K562 (cell line): ENCODE data around the gene C19orf44. TPM values are rescaled to one million over a fixed set of nuclear protein-coding genes. Genes with fewer than 3 reads are reported as not detected.

ENCODE experiments used
- ATAC-seq: fragments of 200-7000 bp; cut with Tn5 transposase; 3 replicates; pipeline ENCODE4 v1.9.1; 2020; ENCODE audit warnings: moderate library complexity
- BruUV-seq: library from RNA; stranded (reverse); fragments of 400-500 nt; replicated peaks from 2 replicates; lab custom pipeline; 2021; lab: Mats Ljungman, UMichigan
- CTCF ChIA-PET: fragments of 300-600 bp; formaldehyde crosslinking; extraction: SDS; loops from one replicate; lab custom pipeline; 2021; ENCODE audit warnings: low intra/inter-chr PET ratio; lab: Yijun Ruan, JAX
- POLR2A ChIA-PET: fragments of 300-600, 350-650 bp; sonication (Branson Sonifier 250); formaldehyde crosslinking; extraction: SDS; loops from one replicate; lab custom pipeline; 2021; ENCODE audit warnings: antibody characterized with exemption, inconsistent platforms; lab: Yijun Ruan, JAX
- DNase-seq, 4 experiments: peaks; one replicate each; pipeline versions ENCODE4 v3.0.0 to v3.0.0-alpha.2; 2011 to 2018; ENCODE audit warnings: low spot score in 3 of 4, mixed read lengths in 3 of 4; ENCODE audit errors: extremely low read depth in 1 of 4
- FAIRE-seq: peaks from 2 replicates; lab custom pipeline; 2011; peaks lifted over from hg19 to GRCh38; lab: Jason Lieb, UNC
- H2AFZ ChIP-seq: 2 replicates; pipeline ENCODE4 v1.6.0; 2011; ENCODE audit warnings: low read depth, low read length, control low read depth, inconsistent platforms
- H3K27ac ChIP-seq: fragments of 200-600 bp; 3 replicates; pipeline ENCODE4 v1.8.0; 2011; ENCODE audit warnings: low read depth, mild to moderate bottlenecking, control low read depth, inconsistent platforms, low read length, moderate library complexity, mixed read lengths; ENCODE audit errors: extremely low read depth
- H3K27me3 ChIP-seq, 2 experiments: fragments of 300-600 bp in 1 of 2; 2 replicates in 1 of 2; 3 replicates in 1 of 2; pipeline versions ENCODE4 v1.6.0 to v1.8.0; 2011; ENCODE audit warnings: inconsistent platforms in 2 of 2, low read length in 2 of 2, mild to moderate bottlenecking in 1 of 2, mixed read lengths in 1 of 2, moderate library complexity in 1 of 2; ENCODE audit not compliant: control insufficient read depth in 2 of 2, insufficient read depth in 2 of 2
- H3K36me3 ChIP-seq: fragments of 300-600 bp; 3 replicates; pipeline ENCODE4 v1.8.0; 2011; ENCODE audit warnings: mild to moderate bottlenecking, low read length, inconsistent platforms; ENCODE audit not compliant: control insufficient read depth, insufficient read depth
- H3K4me1 ChIP-seq, 2 experiments: fragments of 200-600 bp in 1 of 2; replicated peaks in 1 of 2; 2 replicates in 1 of 2; 3 replicates in 1 of 2; pipeline versions ENCODE4 v1.5.1 to v1.8.0; 2011; ENCODE audit warnings: inconsistent platforms in 2 of 2, low read length in 2 of 2, mild to moderate bottlenecking in 1 of 2, mixed read lengths in 1 of 2, moderate library complexity in 1 of 2; ENCODE audit not compliant: control insufficient read depth in 2 of 2, insufficient read depth in 2 of 2
- H3K4me2 ChIP-seq: 2 replicates; pipeline ENCODE4 v1.6.1; 2011; ENCODE audit warnings: low read length, control low read depth, inconsistent platforms, mixed read lengths; ENCODE audit not compliant: insufficient read depth
- H3K4me3 ChIP-seq: fragments of 200-600 bp; sonication (generic), shearing (Covaris generic); 2 replicates; pipeline ENCODE4 v1.5.1; 2016; ENCODE audit warnings: control low read depth, inconsistent platforms
- H3K79me2 ChIP-seq: fragments of 200-600 bp; 3 replicates; pipeline ENCODE4 v1.8.0; 2011; ENCODE audit warnings: low read length, inconsistent platforms; ENCODE audit not compliant: control insufficient read depth, insufficient read depth
- H3K9ac ChIP-seq, 2 experiments: 2 replicates each; pipeline versions ENCODE4 v1.6.0 to v1.6.1; 2011; ENCODE audit warnings: low read depth in 2 of 2, low read length in 2 of 2, control low read depth in 1 of 2, inconsistent platforms in 1 of 2, mild to moderate bottlenecking in 1 of 2, mixed read lengths in 1 of 2; ENCODE audit not compliant: insufficient read depth in 1 of 2
- H3K9me1 ChIP-seq: one replicate; pipeline ENCODE4 v1.6.0; 2011; ENCODE audit warnings: inconsistent platforms, mild to moderate bottlenecking, low read length, moderate library complexity; ENCODE audit not compliant: control insufficient read depth, insufficient read depth
- H3K9me3 ChIP-seq: replicated peaks from 2 replicates; pipeline ENCODE4 v1.5.1; 2011; ENCODE audit warnings: low read depth, low read length, inconsistent platforms; ENCODE audit not compliant: control insufficient read depth, insufficient read depth
- H4K20me1 ChIP-seq: replicated peaks from 2 replicates; pipeline ENCODE4 v1.6.1; 2011; ENCODE audit warnings: low read length, inconsistent platforms, mixed read lengths; ENCODE audit not compliant: control insufficient read depth, insufficient read depth
- CBFB ChIP-seq: sonication (generic); formaldehyde crosslinking; IDR thresholded peaks from 2 replicates; pipeline ENCODE4 v1.4.0; 2020; ENCODE audit warnings: mild to moderate bottlenecking, missing genetic modification reagents
- FOSL1 ChIP-seq: fragments of 200-800 bp; sonication (Bioruptor generic); conservative IDR thresholded peaks from 2 replicates; pipeline ENCODE4 v1.6.1; 2016; ENCODE audit warnings: missing genetic modification characterization, missing compliant biosample characterization
- FOXK1 ChIP-seq: sonication (generic); formaldehyde crosslinking; IDR thresholded peaks from 2 replicates; pipeline ENCODE4 v1.8.0; 2022; ENCODE audit warnings: missing genetic modification reagents, mild to moderate bottlenecking, borderline replicate concordance
- GATA2 ChIP-seq: sonication (generic); formaldehyde crosslinking; IDR thresholded peaks from 2 replicates; pipeline ENCODE4 v1.4.0; 2020; ENCODE audit warnings: mild to moderate bottlenecking, missing genetic modification reagents
- PHB ChIP-seq: fragments of 250-450 bp; sonication (Bioruptor Pico); IDR thresholded peaks from 2 replicates; pipeline ENCODE4 v1.5.0; 2021
- RFX1 ChIP-seq: fragments of 450-650 bp; IDR thresholded peaks from 2 replicates; pipeline ENCODE4 v1.6.1; 2016; ENCODE audit warnings: mild to moderate bottlenecking, moderate library complexity
- SIN3B ChIP-seq: fragments of 450-650 bp; IDR thresholded peaks from 2 replicates; pipeline ENCODE4 v1.6.1; 2017; ENCODE audit warnings: low read depth, mild to moderate bottlenecking, moderate library complexity
- ZNF140 ChIP-seq: fragments of 250-450 bp; sonication (Bioruptor Pico); IDR thresholded peaks from 2 replicates; pipeline ENCODE4 v1.8.0; 2021; ENCODE audit warnings: moderate library complexity, mild to moderate bottlenecking, inconsistent platforms
- ZNF277 ChIP-seq: fragments of 250-450 bp; sonication (Bioruptor Pico); IDR thresholded peaks from 2 replicates; pipeline ENCODE4 v1.8.0; 2022; ENCODE audit warnings: inconsistent platforms, mild to moderate bottlenecking, moderate library complexity, borderline replicate concordance
- ZNF398 ChIP-seq: fragments of 250-450 bp; sonication (Bioruptor Pico); IDR thresholded peaks from 2 replicates; pipeline ENCODE4 v1.8.0; 2021; ENCODE audit warnings: moderate library complexity, mild to moderate bottlenecking, inconsistent platforms
- ZNF408 ChIP-seq: fragments of 250-450 bp; sonication (Bioruptor Pico); IDR thresholded peaks from 2 replicates; pipeline ENCODE4 v1.4.0; 2020; ENCODE audit warnings: low read depth, mild to moderate bottlenecking, moderate library complexity
- ZNF699 ChIP-seq: fragments of 250-450 bp; sonication (Bioruptor Pico); IDR thresholded peaks from 2 replicates; pipeline ENCODE4 v1.8.0; 2021; ENCODE audit warnings: mild to moderate bottlenecking, moderate library complexity; ENCODE audit not compliant: insufficient replicate concordance
- WGBS: fragments of 100-300 bp; shearing (Covaris generic); methylation state at CpG from one replicate; pipeline ENCODE4 v1.1.6; 2016; ENCODE audit warnings: low coverage, mixed read lengths; ENCODE audit not compliant: insufficient coverage; ENCODE audit errors: missing lambda C conversion rate; 5-methylcytosine and 5-hydroxymethylcytosine counted together
- in situ Hi-C: fragments of 300-500 bp; cut with MboI; formaldehyde crosslinking; loops from 4 replicates; pipeline ENCODE4 v1.15.0; 2018; ENCODE audit warnings: inconsistent platforms, mixed read lengths
- intact Hi-C: fragments of 100-400 bp; cut with micrococcal nuclease; formaldehyde crosslinking; loops from 2 replicates; pipeline ENCODE4 v1.14.2; 2022
- polyA plus RNA-seq, 8 experiments: library from polyadenylated mRNA; depleted of rRNA in 4 of 8; stranded (reverse) in 5 of 8; unstranded in 3 of 8; fragments of >200 nt; fragmentation: Nextera tagmentation in 2 of 8; fragmentation: Illumina TruSeq in 1 of 8; extraction: Ambion mirVana in 2 of 8; extraction: Trizol in 1 of 8; gene quantifications; 2 replicates each; pipeline versions ENCODE4 v1.2.1 to v1.2.3, GENCODE V29; 2011 to 2014; ENCODE audit warnings: inconsistent platforms in 1 of 8, missing spikeins in 1 of 8
- total RNA-seq, 7 experiments: library from RNA; depleted of rRNA in 6 of 7; stranded (reverse); fragments of >200 nt in 6 of 7; fragmentation: Illumina TruSeq in 2 of 7; extraction: Trizol in 2 of 7; gene quantifications; 2 replicates each; pipeline versions ENCODE4 v1.2.1 to v1.2.3, GENCODE V29; 2011 to 2021; ENCODE audit warnings: low replicate concordance in 1 of 7

Gene C19orf44
- total and polyA plus RNA-seq, 9 of the 15 experiments (the other 6 are each of a cell fraction or from before 2014, with no cell fraction given), result 0.41 to 7.7 (median 3.5) TPM

GRCh38 chr19:16509141-16510061, 13.2 kb downstream of the C19orf44 start:
- intact Hi-C loops (no loop called here), in situ Hi-C loops (no loop called here)
- BruUV-seq, result no TSS peak
- Histone ChIP-seq H3K36me3 (peaks cover 35% of the 10 kb centered on the region; the same call in 2 of the 3 replicates), H3K9me3 (no peaks in the 10 kb centered on the region), H3K27me3 (no peaks in the 10 kb centered on the region), H3K4me3 (no peak overlapping the region), H3K4me1 (peaks cover 0 to under 1% of the 10 kb centered on the region in 2 experiments; a peak in 2 of 5 replicates), H4K20me1 (no peaks in the 10 kb centered on the region), H3K9ac (no peak overlapping the region; a peak in 1 of 4 replicates), H3K79me2 (no peaks in the 10 kb centered on the region), H3K9me1 (no peaks in the 10 kb centered on the region), H2AFZ (no peak overlapping the region), H3K4me2 (no peak overlapping the region), H3K27ac (no peak overlapping the region)
- whole genome bisulfite sequencing, result 86% methylated on average over 28 of the region's 28 CpGs
- CTCF ChIA-PET, result no interaction called here
- ATAC-seq (no peak), DNase-seq (no peak), FAIRE-seq (no peak)
- POLR2A ChIA-PET, result interaction anchor here (0.6 to 1.0 kb wide), 5 partner anchors 13 to 293 kb away, joined by 3 to 4 read pairs (median 3); partner anchors contain the start of genes C19orf44 and CALR3
- TF ChIP-seq ZNF140 (CRISPR knock-in tag) (no peak), PHB (CRISPR knock-in tag) (no peak), SIN3B (no peak), ZNF277 (CRISPR knock-in tag) (no peak), GATA2 (CRISPR knock-in tag) (no peak), ZNF398 (no peak), ZNF408 (CRISPR knock-in tag) (no peak), RFX1 (no peak), FOSL1 (tag) (no peak), ZNF699 (CRISPR knock-in tag) (no peak), FOXK1 (CRISPR knock-in tag) (no peak), CBFB (no peak)
